Right lobe of liver (tissue), 4 donors: ENCODE measurements around the gene SYNE2.

Experiments
- CTCF ChIP-seq, 4 donors: fragments of 200-600 bp in 3 of 4; fragments of 450-650 bp in 1 of 4; IDR thresholded peaks; one replicate each; pipeline versions ENCODE4 v1.5.1 to v1.8.0; 2016 to 2022; ENCODE audit warnings: antibody characterized with exemption in 4 of 4, mild to moderate bottlenecking in 2 of 4
- POLR2A ChIP-seq: fragments of 450-650 bp; IDR thresholded peaks from one replicate; pipeline ENCODE4 v1.6.1; 2017; ENCODE audit warnings: antibody characterized with exemption, mild to moderate bottlenecking
- donor health status: DM: no; HTN: no; CAD: no.
- donor health status: DM: no; HTN: no; CAD: no.
- donor health status: DM: no; HTN: yes; CAD: no.

GRCh38 chr14:63996016-63996415, 143.2 kb downstream of the SYNE2 start:
- TF ChIP-seq CTCF (IDR thresholded peaks at IDR 0.05) (no peak), POLR2A (no peak)
